ENCODE measurements around the gene AMMECR1.

GRCh38 chrX:110161361-110161686 is 156.6 kb downstream of the AMMECR1 start:
- no peak for TF ChIP-seq EZH2phosphoT487 (IDR thresholded peaks at IDR 0.05; ENCODE audit: insufficient read depth, low read depth)
- no peak for TF ChIP-seq EZH2 (IDR thresholded peaks at IDR 0.05; ENCODE audit: insufficient read depth, poor library complexity, severe bottlenecking)

All from GM23248 (cell line).